CD4-positive, alpha-beta T cell treated with Interleukin-4 for 1 hour (primary cell): ENCODE results near the gene ZNF488.
A peak's percentile ranks its signal among the peaks of the same experiment; 100 is the strongest.

ENCODE experiments used
- DNase-seq, 2 donors: peaks; one replicate each; pipeline ENCODE4 v3.0.0-alpha.2; 2020 to 2022

Gene ZNF488

DNA sequence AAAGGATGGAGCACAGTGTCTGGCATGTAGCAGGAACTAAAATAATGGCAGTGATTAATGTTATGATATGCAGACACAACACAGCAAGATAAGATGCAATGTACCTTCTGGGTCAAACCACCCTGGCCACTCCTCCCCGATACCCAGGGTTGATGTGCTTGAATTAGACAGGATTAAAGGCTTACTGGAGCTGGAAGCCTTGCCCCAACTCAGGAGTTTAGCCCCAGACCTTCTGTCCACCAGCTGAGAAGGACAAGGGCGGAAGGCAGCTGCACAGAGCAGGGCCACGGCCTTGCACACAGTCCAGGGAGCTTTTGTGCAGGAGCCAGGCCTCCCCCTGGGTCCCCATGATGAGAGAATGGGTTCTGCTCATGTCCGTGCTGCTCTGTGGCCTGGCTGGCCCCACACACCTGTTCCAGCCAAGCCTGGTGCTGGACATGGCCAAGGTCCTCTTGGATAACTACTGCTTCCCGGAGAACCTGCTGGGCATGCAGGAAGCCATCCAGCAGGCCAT is 35.9 kb downstream of the ZNF488 start, which contains the start of gene RBP3:
RBP3 (plus strand) TSS at position 226 of the 514 bp plus-strand sequence; CDS start at position 348, 122 bp downstream.
- DNase-seq = no peak

DNA sequence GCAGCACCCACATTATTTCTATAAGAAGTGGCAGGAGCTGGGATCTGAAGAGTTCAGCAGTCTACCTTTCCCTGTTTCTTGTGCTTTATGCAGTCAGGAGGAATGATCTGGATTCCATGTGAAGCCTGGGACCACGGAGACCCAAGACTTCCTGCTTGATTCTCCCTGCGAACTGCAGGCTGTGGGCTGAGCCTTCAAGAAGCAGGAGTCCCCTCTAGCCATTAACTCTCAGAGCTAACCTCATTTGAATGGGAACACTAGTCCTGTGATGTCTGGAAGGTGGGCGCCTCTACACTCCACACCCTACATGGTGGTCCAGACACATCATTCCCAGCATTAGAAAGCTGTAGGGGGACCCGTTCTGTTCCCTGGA is 36.8 kb downstream of the ZNF488 start:
- no peak for DNase-seq

DNA sequence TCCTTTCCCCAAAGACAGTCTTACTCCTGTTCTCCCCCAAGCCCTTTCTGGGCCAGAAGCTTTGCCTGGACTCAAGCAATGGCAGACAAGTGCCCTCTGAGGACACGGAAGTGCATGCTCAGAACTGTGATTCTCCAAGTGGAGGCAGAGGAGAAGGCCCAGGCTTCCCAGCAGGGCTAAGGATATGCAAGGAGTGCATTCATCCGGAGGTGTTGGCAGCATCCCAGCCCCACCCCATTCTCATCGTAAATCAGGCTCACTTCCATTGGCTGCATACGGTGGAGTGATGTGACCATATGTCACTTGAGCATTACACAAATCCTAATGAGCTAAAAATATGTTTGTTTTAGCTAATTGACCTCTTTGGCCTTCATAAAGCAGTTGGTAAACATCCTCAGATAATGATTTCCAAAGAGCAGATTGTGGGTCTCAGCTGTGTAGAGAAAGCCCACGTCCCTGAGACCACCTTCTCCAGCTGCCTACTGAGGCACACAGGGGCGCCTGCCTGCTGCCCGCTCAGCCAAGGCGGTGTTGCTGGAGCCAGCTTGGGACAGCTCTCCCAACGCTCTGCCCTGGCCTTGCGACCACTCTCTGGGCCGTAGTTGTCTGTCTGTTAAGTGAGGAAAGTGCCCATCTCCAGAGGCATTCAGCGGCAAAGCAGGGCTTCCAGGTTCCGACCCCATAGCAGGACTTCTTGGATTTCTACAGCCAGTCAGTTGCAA is 37.4 kb downstream of the ZNF488 start:
- DNase-seq = no peak

DNA sequence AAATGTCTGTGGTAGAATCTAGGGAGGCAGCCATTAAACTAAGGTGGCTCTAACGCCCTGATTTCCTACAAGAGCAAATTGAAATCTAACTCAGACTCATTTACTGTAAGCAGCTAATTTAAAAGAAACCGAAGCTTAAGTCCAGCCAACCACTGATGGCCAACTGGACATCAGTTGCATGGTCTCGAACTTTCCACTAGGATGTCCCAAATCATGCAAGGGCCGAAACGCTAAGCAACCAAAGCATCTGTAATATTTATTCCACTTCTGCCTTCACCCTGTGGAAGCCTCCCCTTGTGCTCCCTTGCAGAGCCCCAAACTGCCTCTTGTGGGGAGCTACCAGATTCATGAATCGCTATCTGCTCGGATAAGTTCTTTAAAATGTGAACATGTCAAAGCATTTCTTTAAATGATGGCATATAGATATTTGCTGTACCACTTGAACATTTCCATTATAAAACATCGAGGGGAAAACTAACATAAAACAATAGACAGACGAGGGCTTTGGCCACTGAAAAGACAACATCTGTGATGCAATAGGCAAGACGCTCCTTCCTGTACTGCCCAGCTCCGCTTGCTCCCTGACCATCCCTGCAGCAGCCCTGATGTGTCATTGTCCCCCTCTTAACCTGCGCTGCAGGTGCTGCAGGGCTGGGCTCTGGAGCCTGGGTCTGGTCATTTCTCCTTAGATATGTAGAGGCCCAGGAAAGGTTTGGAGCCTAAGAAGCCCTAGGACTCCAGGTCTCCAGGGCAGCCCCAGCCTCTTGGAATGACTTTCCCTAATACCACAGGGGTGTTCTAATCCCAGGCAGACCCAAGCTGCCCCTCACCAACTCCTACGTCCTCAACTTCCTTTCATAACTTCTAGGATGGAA is 38.9 kb downstream of the ZNF488 start:
- no peak for DNase-seq

DNA sequence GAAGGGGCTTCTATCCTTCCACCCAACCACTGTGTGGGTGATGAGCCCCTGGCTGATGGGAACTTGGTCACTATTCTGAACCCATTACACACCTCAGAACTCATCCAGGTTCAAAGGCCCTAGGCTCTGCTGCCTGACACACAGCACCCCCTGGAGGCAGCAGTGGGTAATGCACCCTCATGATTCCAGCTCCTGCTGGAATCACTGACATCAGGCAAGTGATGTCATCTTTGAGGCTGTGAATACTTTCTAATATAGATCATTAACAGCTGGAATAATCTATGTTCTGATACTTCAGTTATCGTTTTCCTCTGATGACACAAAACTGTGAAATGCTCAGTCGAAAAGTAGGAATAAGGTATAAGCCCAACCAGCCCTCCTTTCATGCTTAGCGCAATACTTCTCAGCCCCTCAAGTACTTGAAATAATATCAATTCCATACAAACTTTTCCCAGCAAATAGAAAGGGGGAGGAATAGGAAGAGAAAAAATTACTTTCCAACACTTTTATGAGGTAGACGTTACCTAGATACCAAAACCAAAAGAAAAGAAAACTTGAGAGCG is 43.4 kb downstream of the ZNF488 start:
- peak; percentile 51 to 63 for DNase-seq

DNA sequence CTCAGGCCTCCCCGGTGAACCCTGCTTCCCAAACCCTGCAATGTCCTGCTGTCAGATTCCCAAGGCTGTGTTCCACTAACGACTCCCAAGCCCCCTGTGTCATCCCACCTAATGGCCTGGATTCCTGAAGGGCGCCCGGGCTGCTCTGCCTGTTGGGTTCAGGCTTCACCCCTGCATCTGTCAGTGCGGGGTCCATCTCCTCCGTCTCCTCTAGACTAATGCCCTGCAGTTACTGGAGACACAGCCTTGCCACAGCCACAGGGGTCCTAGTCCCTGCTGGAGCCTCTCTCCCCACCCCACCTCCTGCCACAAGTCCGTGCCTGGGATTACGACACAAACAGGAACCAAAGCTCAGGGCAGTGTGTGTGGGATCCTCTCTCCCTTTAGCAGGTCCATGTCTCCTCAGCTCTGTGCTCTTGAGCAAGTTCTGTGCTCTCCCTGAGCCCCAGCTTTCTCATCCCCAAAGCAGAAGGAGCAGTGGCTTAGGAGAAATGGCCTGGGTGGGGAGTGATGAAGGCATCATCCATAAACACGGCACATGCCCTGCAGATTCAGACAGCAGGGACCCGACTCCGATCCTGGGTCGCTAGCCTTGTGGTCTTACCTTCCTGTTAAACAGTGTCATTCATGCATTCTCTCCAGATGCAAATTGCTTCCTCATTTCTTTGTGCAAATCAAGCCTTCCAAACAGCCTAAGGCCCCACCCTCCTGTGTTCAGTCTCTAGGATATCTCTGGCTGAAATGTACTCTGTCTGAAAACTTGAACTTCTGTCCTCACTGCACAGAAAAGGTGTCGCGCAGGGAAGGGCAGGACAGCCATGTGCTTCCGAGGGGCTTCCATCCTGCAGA is 44.1 kb downstream of the ZNF488 start:
- peak in 1 of 2 donors; percentile 8 for DNase-seq

DNA sequence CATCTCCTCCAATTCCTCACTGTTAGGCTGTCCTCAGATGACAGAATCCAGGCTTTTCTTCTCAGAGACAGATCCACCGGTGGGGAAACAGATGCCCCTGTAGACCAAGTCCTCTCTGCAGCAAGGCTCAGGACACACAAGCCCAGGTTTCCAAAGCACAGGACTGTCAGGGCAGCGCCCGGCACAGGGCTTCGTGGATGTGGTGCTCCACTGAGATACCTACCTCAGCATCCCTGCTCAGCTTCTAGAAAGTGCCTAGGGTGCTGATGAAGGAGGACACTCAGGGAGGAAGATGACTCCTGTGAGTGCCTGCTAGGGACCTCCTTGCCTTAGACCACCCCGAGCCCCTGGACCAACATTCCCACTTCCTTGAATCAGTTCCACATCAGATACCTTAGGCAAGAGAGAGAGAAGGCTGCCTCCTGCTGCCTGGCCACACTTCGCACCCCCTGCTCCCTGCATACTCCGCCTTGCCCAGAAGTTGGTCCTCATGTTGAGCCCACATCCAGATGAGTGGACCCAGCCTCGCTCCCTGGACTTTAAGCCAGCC is 44.8 kb downstream of the ZNF488 start:
- no peak for DNase-seq

DNA sequence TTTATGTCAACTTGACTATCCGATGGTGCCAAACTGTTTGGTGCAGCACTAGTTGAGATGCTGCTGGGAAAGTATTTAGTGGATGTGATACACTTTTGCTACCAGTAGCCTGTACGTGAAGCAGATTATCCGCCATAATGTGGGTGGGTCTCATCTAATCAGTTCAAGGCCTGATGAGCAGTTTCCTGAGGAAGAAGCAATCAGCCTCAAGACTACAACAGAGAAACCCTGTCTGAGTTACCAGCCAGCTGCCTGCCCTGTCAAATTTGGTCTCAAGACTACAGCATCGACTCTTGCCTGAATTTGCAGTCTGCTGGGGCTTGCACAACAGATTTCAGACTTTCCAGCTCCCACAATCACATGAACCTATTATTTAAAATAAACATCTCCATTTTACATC is 46.8 kb downstream of the ZNF488 start:
- peak in 1 of 2 donors; percentile 3 for DNase-seq

DNA sequence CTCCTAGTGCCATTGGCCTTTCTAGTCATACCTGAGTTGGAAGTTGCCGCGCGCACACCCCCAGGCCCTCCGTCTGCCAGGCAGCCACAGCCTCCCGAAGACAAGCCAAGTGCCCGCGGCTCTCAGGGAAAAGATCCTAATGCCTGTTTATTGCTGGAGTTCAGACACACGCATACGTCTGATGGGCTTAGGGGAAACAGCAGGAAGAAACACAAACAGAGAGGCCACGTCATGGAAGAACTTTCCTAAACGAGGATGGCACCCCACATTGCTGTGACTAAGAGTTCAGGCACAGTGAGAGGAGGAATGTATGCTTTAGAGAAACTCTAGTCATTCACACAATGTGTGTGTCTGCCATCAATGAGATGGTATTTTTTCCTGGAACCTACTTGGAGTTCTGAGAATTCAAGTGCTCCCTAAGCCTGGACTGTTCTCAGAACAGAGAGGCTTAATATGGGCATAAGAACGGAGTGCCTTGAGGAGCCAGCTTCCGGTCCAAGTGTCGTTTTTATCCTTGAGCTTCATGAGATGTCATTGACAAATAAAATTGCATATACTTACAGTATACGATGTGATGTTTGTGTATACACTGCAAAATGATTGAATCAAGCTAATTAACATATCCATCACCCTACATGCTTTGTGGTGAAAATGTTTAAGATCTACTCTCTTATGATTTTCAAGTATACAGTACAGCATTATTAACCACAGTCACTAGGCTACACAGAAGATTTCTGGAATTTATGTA is 47.5 kb downstream of the ZNF488 start:
- DNase-seq = no peak

DNA sequence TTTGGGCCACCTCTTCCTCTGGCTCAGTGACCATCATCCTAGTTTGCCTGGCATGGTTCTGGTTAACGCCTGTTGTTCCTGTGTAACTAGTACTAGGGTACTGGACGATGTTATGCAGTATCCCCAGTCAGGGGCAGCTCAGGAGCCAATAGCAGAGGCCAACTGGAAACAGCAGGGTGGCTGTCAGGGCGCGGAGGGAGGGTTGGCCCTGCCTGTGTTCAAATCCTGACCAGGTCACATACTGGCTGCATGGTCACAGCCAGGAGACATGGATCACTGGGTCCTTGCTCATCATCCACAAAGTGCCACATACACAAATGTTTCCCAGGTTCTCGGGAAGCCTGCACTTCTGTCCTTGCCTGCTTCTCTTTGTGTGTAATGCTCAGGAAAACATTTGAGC is 48.2 kb downstream of the ZNF488 start:
- DNase-seq = peak in 1 of 2 donors; percentile 1

DNA sequence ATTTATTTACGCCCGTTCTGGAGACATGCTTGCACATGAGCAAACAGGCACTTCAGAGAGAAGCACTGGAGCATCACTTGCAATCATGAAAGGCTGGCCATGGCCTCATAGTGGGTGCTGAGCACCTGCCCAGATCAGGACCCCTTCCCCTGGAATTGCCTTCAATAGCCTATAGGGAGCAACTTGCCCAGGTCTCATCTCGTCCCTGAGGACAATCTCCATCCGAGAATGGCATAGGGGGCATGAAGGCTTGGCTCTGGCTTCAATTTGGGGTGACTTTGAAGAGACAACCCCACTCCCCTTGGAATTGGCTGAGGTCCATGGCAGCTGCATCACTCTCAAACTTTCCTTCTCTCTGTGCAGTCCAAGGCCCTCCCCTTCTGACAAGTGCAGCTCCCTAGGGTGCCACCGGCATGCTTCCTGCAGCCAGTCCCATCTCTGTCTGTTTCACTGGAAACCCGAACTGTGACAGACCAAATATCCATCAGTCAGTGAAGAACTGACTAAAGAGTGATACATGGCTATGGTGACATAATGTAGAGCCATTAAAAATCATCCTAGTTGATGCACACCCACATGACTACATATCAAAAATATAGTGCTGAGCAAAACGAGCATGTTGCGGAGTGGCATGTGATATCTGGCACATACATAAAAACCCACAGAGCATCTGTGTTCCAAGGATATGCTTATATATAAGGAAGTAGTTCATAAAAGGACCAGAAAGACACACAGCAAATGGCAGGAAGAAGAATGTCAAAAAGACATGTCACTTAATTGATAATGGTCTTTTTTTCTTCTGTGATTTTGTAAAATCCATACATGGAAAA is 49.4 kb downstream of the ZNF488 start:
- no peak for DNase-seq

DNA sequence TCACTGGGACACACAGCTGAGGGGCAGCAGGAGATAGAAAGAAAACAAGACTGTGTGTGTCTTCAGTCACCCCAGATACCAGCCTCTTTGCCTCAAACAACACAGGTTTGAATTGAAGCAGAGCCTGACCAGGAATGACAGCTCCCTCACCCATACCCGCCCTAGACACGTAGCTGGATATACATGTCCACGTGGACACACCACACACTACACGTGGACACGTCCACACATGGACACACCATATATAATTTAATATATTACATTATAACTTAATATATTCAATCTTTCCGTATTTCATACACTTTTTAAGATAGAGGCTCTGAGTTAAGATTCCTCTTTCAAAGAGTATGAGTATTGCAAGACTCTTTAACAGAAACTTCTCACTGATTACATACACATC is 50.6 kb downstream of the ZNF488 start:
- DNase-seq = no peak

DNA sequence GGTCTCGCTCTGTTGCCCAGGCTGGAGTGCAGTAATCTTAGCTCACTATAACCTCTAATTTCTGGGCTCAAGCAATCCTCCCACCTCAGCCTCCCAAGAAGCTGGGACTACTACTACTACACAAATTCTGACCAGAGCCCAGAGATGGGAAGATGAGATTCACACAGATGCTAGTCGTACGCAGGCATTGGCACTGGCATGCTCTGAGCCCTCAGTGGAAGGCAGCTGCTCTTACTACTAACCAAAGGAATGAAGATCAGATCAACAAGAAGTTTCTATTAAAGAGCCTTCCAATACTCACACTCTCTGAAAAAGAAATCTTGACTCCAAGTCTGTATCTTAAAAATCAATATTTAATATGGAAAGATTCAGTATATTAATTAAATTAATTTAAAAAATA is 51.1 kb downstream of the ZNF488 start:
- DNase-seq = no peak

DNA sequence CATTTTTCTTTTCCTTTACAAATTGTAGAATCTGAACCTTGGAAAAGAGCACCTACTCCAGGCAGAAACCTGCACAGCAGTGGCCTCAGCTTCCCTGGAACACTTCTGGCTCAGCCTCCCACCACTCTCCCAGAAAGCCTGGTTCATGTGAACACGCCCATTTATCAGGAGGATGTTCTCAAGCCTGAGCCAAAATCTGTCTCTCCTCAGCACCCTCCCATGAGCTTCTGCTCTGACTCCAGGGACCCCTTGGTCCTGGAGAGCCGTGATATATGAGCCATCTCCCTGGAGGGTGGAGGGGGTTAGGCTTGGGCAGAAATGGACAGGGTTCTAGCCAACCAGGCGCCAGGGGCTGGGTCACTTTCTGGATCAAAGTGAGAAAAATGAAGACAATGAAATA is 51.7 kb downstream of the ZNF488 start:
- no peak for DNase-seq

DNA sequence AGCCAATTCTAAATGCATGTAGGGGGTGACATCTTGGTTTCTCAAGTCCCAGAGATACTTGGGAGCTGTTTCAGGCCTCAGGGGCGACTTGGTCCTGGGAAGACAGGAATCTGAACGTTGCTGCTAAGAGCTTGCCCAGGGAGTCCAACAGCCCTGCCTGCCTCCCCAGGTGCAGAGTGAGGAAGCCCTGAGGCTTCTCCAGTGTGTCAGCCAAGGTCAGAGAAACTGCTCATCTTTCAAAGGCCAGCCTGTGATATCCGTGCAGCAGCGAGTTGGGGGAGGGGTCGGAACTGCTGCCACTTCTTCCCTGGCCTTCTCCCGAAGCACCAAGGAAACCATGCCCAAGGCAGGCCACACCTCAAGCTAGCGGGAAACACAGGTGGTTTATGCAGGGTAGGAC is 52.1 kb downstream of the ZNF488 start:
- no peak for DNase-seq

DNA sequence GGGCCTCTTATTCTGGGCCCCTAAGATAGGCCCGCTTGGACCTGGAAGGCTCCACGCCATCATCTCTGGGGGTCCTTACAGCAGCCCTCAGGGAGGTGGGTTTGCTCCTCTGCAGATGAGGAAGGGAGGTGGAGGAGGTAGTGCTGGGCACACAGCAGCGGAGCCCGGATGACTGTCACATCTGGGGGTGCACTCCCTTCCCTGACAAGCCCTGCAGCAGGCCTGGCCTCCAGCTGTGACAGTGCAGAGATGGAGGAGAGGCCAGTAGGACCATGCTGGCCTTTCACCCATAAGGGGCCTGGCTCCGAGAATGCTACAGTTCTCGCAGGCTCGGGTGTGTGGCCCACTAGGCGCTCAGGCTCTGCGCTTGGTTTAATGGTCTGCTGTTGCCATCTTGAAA is 52.6 kb downstream of the ZNF488 start:
- DNase-seq = no peak

DNA sequence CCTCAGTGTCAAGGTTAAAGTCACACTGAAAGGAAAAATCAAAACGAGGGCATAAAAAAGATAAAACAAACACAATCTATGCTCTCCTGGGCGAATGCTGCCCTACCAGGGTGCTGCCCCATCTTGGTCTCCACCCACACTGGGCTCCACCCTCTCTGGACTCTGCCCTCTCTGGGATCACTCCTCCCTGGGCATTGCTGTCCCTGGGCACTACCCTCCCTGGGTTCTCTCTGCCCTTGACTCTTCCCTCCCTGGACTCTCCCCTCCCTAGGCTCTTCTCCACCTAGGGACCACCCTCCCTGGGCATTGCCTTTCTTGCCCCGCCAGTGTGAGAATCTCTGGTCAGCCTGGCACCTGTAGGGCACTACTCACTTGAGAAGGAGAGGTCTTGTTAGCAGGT is 53.3 kb downstream of the ZNF488 start:
- DNase-seq = no peak

DNA sequence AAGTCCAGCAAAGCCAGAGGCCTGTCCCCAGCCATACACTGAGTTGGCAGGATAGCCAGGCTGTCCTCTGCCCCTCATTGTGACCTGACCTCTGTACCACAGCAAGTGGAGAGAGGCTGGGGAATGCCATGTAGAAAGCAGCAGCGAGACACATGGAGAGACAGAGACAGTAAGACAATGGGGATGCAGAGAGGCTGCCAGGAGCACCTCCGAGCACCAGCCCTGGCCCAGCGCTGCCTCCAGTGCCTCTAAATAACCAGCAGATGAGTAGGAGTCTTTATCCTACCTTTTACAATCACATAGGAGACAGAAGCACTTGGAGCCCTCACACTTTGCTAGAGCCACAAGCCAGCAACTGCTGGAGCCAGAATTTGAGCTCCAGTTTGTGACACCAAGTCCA is 53.7 kb downstream of the ZNF488 start:
- DNase-seq = no peak

DNA sequence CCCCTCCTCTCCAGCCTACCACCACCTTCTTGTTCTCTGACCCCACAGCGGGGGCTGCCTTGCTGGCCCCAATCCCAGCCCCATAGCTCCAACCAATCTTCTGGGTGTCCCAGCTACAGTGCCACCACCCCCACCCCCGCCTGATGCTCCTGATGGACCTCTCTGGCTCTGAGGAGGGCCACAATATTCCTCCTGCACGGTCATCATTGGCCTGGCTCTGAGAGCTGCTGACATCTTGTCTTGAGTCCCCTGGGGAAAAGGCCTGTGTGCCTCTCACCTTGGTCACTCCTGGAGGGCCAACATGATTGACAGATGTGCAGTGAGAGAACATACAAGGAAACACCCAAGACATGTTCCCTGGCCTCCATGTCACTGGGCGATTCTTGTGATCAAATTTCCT is 54.2 kb downstream of the ZNF488 start:
- DNase-seq = no peak

DNA sequence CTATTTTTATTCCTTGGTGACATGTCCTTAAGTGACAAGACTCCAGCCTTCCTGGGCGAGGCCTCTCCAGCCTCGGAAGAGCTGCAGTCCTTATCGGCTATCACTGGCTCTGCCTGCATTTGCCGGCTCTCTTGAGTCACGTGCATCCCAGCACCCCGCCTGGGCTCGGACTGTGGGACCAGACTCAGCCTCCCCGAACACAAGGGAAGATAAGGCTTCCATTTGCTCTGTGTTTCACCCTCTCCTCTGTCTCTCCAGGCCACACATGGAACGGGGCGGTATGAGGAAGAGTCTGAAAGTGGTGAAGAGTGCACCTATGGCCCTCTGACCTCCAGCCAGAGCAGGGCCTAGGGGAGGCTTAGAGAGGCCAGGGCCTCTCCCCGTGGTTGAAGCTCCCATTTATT is 57.2 kb downstream of the ZNF488 start:
- DNase-seq = peak in 1 of 2 donors; percentile 3
